ENCODE data around the gene EXOC6.

EXOC6 gene

DNA sequence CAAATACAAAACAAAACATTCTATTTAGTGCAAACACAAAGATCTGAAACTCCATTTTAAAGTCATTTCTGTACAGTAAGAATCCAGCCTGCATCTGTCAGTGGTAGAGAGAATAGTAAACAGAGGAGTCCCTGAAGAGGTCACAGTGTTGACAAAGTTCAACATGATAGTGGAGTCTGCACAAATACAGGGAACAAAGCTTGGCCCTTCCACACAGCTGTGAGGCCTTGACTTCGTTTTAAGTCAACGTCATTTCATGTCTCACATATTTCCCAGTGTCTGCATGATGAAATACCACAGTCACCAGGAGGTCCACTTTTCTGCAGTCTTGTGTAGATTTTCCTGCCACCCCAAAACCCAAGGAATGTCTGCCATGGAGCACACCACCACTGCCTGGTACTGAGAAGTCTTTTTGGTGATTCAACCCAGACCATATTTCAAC is 258.3 kb downstream of the EXOC6 start:
- peak; percentile 63 for DNase-seq (ENCODE audit: low spot score)
- no peak for FAIRE-seq
